CD14-positive monocyte (primary cell): Measurements from ENCODE around the gene LSG1. TPM values are rescaled to one million over a fixed set of nuclear protein-coding genes. Genes with fewer than 3 reads are reported as not detected.

ENCODE experiments used
- DNase-seq, 3 donors: peaks; one replicate each; pipeline ENCODE4 v3.0.0-alpha.2; 2011 to 2022
- H2AFZ ChIP-seq: 2 replicates; pipeline ENCODE4 v1.6.0; 2012; ENCODE audit warnings: mild to moderate bottlenecking, low read depth, low read length, inconsistent platforms; ENCODE audit not compliant: insufficient read depth, poor library complexity, severe bottlenecking
- H3K27ac ChIP-seq, 2 donors: 1 replicate in 1 of 2; 2 replicates in 1 of 2; pipeline ENCODE4 v1.5.1; 2012 to 2013; ENCODE audit warnings: low read length in 2 of 2, control low read depth in 1 of 2, inconsistent platforms in 1 of 2, low read depth in 1 of 2, mild to moderate bottlenecking in 1 of 2
- H3K27me3 ChIP-seq, 2 donors: one replicate each; pipeline versions ENCODE4 v1.6.0 to v1.6.1; 2011 to 2013; ENCODE audit warnings: low read length in 2 of 2; ENCODE audit not compliant: control insufficient read depth in 2 of 2, insufficient read depth in 2 of 2
- H3K36me3 ChIP-seq, 2 donors: replicated peaks in 1 of 2; 1 replicate in 1 of 2; 2 replicates in 1 of 2; pipeline versions ENCODE4 v1.5.1 to v1.6.1; 2012 to 2013; ENCODE audit warnings: low read length in 2 of 2, control low read depth in 1 of 2, inconsistent platforms in 1 of 2, mild to moderate bottlenecking in 1 of 2; ENCODE audit not compliant: insufficient read depth in 2 of 2, control insufficient read depth in 1 of 2
- H3K4me1 ChIP-seq, 2 donors: 1 replicate in 1 of 2; 2 replicates in 1 of 2; pipeline versions ENCODE4 v1.5.1 to v1.6.1; 2012 to 2013; ENCODE audit warnings: low read length in 2 of 2, control low read depth in 1 of 2, inconsistent platforms in 1 of 2, mild to moderate bottlenecking in 1 of 2, moderate library complexity in 1 of 2; ENCODE audit not compliant: insufficient read depth in 2 of 2, control insufficient read depth in 1 of 2
- H3K4me2 ChIP-seq: replicated peaks from 2 replicates; pipeline ENCODE3; 2012; ENCODE audit warnings: low read length, moderate library complexity, mild to moderate bottlenecking; ENCODE audit not compliant: poor library complexity, severe bottlenecking; ENCODE audit errors: extremely low read depth
- H3K4me3 ChIP-seq, 3 experiments: fragments of 200-600 bp in 1 of 3; sonication (generic) in 1 of 3; replicated peaks in 1 of 3; 1 replicate in 2 of 3; 2 replicates in 1 of 3; pipeline ENCODE4 v1.5.1; 2011 to 2013; ENCODE audit warnings: low read length in 3 of 3, mild to moderate bottlenecking in 3 of 3, control low read depth in 2 of 3, low read depth in 2 of 3, inconsistent platforms in 1 of 3, moderate library complexity in 1 of 3
- H3K79me2 ChIP-seq: 2 replicates; pipeline ENCODE4 v1.6.0; 2012; ENCODE audit warnings: mild to moderate bottlenecking, control low read depth, inconsistent platforms, low read length, moderate library complexity; ENCODE audit not compliant: insufficient read depth
- H3K9ac ChIP-seq: 2 replicates; pipeline ENCODE4 v1.6.0; 2017; ENCODE audit warnings: low read length, mild to moderate bottlenecking; ENCODE audit not compliant: insufficient read depth, poor library complexity, severe bottlenecking
- H3K9me3 ChIP-seq, 2 donors: replicated peaks in 1 of 2; 1 replicate in 1 of 2; 2 replicates in 1 of 2; pipeline versions ENCODE4 v1.5.1 to v1.6.1; 2012 to 2013; ENCODE audit warnings: low read length in 2 of 2, control low read depth in 1 of 2; ENCODE audit not compliant: control insufficient read depth in 1 of 2, insufficient read depth in 1 of 2
- H4K20me1 ChIP-seq: 2 replicates; pipeline ENCODE4 v1.6.0; 2012; ENCODE audit warnings: mild to moderate bottlenecking, low read length, control low read depth, moderate library complexity; ENCODE audit not compliant: insufficient read depth
- H3K27ac Mint-ChIP-seq, 7 donors: one replicate each; pipeline ENCODE4 v1.8.0; 2020; ENCODE audit warnings: mild to moderate bottlenecking in 7 of 7, mixed read lengths in 7 of 7, moderate library complexity in 6 of 7, inconsistent platforms in 2 of 7
- H3K27me3 Mint-ChIP-seq, 3 donors: one replicate each; pipeline ENCODE4 v1.8.0; 2021 to 2022; ENCODE audit warnings: low read depth in 3 of 3, mild to moderate bottlenecking in 3 of 3, mixed read lengths in 3 of 3, moderate library complexity in 3 of 3, inconsistent platforms in 1 of 3
- H3K36me3 Mint-ChIP-seq, 2 donors: one replicate each; pipeline ENCODE4 v1.8.0; 2020; ENCODE audit warnings: mixed read lengths in 2 of 2, inconsistent platforms in 1 of 2, mild to moderate bottlenecking in 1 of 2
- H3K4me1 Mint-ChIP-seq: one replicate; pipeline ENCODE4 v1.8.0; 2020; ENCODE audit warnings: mild to moderate bottlenecking, mixed read lengths
- H3K4me3 Mint-ChIP-seq, 2 donors: one replicate each; pipeline ENCODE4 v1.8.0; 2020; ENCODE audit warnings: mild to moderate bottlenecking in 2 of 2, mixed read lengths in 2 of 2, moderate library complexity in 1 of 2
- H3K9me3 Mint-ChIP-seq, 7 donors: one replicate each; pipeline ENCODE4 v1.8.0; 2020 to 2022; ENCODE audit warnings: mixed read lengths in 7 of 7, mild to moderate bottlenecking in 6 of 7, moderate library complexity in 6 of 7, inconsistent platforms in 2 of 7
- WGBS: methylation state at CpG from one replicate; pipeline ENCODE4 v1.1.5; 2013; ENCODE audit warnings: missing lambda C conversion rate; ENCODE audit not compliant: insufficient coverage; 5-methylcytosine and 5-hydroxymethylcytosine counted together
- intact Hi-C, 2 donors: fragments of 100-400 bp; cut with micrococcal nuclease; formaldehyde crosslinking; loops; one replicate each; pipeline versions ENCODE4 v1.15.0 to v1.15.1; 2023
- polyA plus RNA-seq, 3 donors: library from polyadenylated mRNA; depleted of rRNA in 1 of 3; unstranded in 2 of 3; stranded (reverse) in 1 of 3; fragments of 300-500 nt in 2 of 3; fragments of >200 nt in 1 of 3; fragmentation: Illumina TruSeq in 2 of 3; gene quantifications; 1 replicate in 2 of 3; 2 replicates in 1 of 3; pipeline ENCODE4 v1.2.3, GENCODE V29; 2012 to 2021
- TF ChIP-seq, protein P1 (sequence below): fragments of 200-600 bp; IDR thresholded peaks from one replicate; pipeline ENCODE4 v1.8.0; 2022; ENCODE audit warnings: antibody characterized with exemption, mild to moderate bottlenecking

The LSG1 gene
- polyA plus RNA-seq, 3 donors: 6.7 to 30.9 (median 9.9) TPM

GRCh38 chr3:194620196-194620595 lies 51.8 kb downstream of the LSG1 start:
- intact Hi-C loops: no loop called here
- H3K36me3 ChIP-seq: no peaks in the 10 kb centered on the region
- no peaks in the 10 kb centered on the region for H3K27me3 ChIP-seq
- no peaks in the 10 kb centered on the region for H3K9me3 ChIP-seq
- TF ChIP-seq, protein P1, sequence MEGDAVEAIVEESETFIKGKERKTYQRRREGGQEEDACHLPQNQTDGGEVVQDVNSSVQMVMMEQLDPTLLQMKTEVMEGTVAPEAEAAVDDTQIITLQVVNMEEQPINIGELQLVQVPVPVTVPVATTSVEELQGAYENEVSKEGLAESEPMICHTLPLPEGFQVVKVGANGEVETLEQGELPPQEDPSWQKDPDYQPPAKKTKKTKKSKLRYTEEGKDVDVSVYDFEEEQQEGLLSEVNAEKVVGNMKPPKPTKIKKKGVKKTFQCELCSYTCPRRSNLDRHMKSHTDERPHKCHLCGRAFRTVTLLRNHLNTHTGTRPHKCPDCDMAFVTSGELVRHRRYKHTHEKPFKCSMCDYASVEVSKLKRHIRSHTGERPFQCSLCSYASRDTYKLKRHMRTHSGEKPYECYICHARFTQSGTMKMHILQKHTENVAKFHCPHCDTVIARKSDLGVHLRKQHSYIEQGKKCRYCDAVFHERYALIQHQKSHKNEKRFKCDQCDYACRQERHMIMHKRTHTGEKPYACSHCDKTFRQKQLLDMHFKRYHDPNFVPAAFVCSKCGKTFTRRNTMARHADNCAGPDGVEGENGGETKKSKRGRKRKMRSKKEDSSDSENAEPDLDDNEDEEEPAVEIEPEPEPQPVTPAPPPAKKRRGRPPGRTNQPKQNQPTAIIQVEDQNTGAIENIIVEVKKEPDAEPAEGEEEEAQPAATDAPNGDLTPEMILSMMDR: no peak
- no peak for DNase-seq
- no peak overlapping the region for H3K4me3 ChIP-seq
- no peaks in the 10 kb centered on the region for H3K27me3 Mint-ChIP-seq
- peaks cover 7% of the 10 kb centered on the region for H3K4me1 Mint-ChIP-seq
- H3K4me2 ChIP-seq: no peak overlapping the region
- WGBS: 92% methylated on average over 2 of the region's 7 CpGs
- H3K9me3 Mint-ChIP-seq: peaks cover 0 to 2% (median 0%) of the 10 kb centered on the region in 7 donors
- H2AFZ ChIP-seq: no peak overlapping the region
- no peak overlapping the region for H3K27ac Mint-ChIP-seq
- H3K9ac ChIP-seq: no peak overlapping the region
- no peaks in the 10 kb centered on the region for H3K4me1 ChIP-seq
- H3K36me3 Mint-ChIP-seq: peaks cover 0 to 2% of the 10 kb centered on the region in 2 donors
- no peak overlapping the region for H3K27ac ChIP-seq
- no peak overlapping the region for H3K4me3 Mint-ChIP-seq
- no peaks in the 10 kb centered on the region for H3K79me2 ChIP-seq
- no peaks in the 10 kb centered on the region for H4K20me1 ChIP-seq

DNA sequence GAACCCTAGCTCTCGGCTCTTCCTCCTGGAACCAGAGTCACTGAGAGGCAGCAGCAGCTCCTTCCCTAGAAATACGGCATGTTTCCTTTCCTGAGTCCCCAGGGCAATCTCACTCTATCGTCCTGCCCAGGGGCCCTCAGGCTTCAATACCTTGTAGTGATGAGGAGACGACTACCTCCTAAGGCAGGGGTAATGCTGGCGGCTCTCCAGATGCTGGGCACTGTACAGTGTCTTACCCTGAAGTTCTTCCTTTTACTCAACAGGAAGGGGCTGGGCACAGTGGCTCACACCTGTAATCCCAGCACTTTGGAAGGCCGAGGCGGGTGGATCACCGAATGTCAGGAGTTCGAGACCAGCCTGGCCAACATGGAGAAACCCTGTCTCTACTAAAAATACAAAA lies 52.2 kb downstream of the LSG1 start:
- Mint-ChIP-seq H3K27ac (no peak overlapping the region), H3K9me3 (peaks cover 0 to 2% (median 0%) of the 10 kb centered on the region in 7 donors), H3K27me3 (no peaks in the 10 kb centered on the region), H3K36me3 (peaks cover 0 to 2% of the 10 kb centered on the region in 2 donors), H3K4me3 (no peak overlapping the region), H3K4me1 (peaks cover 7% of the 10 kb centered on the region)
- TF ChIP-seq, protein P1: no peak
- Histone ChIP-seq H3K27ac (no peak overlapping the region), H3K9ac (no peak overlapping the region), H3K4me1 (no peaks in the 10 kb centered on the region), H3K27me3 (no peaks in the 10 kb centered on the region), H3K4me3 (no peak overlapping the region), H2AFZ (no peak overlapping the region), H3K9me3 (no peaks in the 10 kb centered on the region), H3K79me2 (no peaks in the 10 kb centered on the region), H3K4me2 (no peak overlapping the region), H3K36me3 (no peaks in the 10 kb centered on the region), H4K20me1 (no peaks in the 10 kb centered on the region)
- no peak for DNase-seq
- 88% methylated on average over 6 of the region's 9 CpGs for WGBS
- intact Hi-C loops: no loop called here
